ENCODE results near the gene FGF8.

FGF8 gene

DNA sequence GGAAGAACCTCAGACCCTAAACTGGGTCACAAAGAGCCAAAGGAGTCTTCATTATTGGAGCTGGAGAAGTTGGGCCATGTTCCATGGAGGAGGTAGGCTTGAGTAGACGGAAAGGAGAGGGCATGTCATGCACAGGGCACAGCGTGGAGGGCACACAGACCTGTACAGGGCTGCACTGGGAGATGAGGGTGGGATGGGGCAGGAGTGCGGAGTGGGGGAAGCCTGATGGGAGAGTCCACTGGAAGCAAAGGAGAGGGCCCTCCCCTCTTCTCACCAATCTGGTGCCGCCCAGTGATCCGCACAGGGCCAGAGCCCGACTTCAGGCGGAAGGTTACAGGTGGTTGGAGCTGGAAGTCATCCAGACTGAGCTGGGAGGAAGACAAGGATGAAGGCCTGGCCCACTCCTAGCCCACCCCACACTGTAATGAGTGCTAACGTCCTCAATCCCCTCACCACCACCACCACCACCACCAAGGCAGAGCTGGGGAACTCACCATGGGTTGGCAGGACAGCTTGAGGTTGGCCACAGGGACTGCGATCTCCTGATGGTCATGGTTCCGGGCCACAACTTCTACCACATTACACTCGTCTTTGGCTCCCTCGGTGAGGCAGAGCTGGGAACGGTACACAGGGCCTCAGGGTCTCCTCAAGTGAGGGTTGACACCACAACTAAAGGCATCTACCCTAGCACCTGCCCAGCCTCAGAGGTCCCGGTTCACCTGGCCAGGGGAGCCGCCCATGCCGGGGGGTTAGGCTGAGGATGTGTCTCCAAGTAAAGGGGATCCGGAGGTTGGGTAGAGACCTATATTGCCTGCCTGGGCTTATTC lies 6.3 kb upstream of the FGF8 start:
- no peak for DNase-seq (ENCODE audit: low spot score)

DNA sequence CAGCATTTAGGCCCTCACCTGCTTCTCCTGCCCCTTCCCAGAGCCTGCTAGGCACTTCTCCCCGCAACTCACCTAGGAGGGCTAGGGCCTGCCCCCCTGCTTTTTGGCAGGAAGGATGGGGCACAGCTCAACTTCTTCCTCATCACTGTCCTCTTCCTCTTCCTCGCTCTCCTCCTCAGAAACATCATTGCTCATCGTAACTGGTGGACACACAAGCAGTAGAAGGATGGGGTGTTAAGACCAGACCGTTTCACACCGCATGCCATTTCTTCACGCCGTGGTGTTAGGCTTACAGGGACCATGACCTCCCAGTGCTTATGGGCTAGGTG lies 5.7 kb upstream of the FGF8 start:
- DNase-seq (ENCODE audit: low spot score), result no peak

DNA sequence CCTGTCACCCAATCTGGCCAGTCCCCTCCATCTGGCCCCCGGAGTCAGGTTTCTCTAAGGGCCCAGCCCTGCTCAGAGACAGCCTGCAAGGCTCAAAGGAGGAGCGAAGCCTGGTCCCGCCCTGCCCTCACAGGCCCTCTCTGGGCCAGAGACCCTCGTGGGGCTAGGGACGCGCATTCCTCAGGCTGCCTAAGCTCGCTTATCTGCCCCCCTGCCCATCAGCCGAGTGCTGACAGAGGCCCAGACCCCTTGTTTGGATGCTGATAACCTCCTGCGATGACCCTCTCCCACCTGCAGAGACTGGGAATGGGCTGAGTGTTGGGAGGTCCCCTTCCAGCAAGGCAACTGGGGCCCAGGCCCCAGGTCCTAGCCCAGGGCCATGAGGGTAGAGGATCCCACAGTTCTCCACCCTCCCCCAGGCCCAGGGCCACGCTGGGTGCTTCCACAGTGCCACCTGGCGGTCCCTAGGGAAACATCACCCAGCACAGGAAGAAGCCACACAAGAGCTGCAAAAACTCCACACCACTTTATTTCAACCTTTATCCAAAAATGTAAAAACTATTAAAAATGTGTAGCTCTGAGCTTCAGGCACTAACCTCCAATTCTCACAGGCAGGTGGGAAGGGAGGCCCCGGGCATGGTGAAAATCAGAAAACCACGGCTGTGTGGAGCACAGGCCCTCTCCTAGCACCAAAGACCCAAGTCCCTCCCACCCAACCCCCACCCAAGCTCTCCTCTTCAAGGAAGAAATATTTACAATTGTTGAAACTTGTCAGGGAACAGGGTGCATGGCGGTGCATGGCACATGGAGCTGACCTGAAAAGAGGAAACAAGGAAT lies 5.1 kb upstream of the FGF8 start:
- peak; percentile 84 for DNase-seq (ENCODE audit: low spot score)

DNA sequence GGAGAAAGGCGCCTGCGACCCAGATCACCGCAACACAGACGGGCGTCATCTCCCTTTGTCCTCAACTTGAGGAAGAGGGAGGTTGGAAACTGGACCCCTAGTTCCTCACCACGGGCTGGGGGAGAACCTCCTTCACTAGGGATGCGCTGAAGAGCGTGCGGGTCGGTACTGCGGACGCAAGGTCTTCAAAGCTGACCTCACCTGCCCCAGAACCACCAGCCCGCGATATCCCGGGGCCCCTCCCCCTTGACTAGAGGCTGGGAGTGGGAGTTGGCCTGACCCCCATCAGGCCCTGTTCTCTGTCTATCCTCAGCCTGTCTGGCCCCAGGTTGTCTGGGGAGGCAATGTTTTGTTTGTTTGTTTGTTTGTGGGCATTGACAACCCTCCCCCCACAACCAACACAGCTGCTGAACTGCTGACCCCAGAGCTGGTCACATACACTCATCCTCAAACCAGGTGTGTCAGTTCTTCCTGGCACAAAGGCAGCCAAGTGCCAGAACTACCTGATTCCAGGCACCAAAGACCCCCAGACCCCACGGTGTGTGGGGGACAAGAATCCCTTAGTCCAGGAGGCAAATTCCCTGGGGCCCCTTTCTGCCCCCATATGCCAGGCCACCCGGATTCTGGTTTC lies 4.4 kb upstream of the FGF8 start:
- no peak for DNase-seq (ENCODE audit: low spot score)

DNA sequence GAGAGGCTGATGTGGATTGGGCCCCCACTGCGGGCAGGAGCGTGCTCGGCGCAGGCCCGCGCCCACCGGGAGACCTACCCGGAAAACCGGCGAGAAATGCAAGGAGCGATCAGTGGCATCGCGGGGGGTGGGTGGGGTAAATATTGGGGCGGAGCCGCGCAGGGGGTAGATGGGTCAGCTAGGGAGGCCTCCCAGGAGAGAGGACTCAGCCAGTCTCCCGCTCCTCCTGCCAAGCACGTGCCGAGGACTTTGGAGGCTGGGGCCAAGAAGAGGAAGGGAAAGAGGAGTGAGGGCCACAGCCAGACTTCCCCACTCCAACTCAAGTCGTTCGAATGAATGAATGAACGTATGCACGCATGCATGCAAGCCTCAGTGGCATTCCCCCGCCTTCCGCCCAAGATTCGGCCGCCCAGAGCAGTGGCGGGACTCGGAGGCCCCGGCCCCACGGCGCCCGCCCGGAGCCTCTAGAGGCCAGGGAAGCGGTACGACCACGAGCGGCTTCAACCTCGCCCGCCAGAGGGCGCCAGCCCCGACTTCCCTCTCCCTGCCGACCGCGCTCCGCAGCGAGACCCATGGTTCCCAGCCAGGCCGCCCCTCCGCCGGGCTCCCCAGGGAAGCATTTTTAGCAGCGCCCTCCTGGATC lies 3.8 kb upstream of the FGF8 start:
- DNase-seq (ENCODE audit: low spot score), result peak; percentile 53

DNA sequence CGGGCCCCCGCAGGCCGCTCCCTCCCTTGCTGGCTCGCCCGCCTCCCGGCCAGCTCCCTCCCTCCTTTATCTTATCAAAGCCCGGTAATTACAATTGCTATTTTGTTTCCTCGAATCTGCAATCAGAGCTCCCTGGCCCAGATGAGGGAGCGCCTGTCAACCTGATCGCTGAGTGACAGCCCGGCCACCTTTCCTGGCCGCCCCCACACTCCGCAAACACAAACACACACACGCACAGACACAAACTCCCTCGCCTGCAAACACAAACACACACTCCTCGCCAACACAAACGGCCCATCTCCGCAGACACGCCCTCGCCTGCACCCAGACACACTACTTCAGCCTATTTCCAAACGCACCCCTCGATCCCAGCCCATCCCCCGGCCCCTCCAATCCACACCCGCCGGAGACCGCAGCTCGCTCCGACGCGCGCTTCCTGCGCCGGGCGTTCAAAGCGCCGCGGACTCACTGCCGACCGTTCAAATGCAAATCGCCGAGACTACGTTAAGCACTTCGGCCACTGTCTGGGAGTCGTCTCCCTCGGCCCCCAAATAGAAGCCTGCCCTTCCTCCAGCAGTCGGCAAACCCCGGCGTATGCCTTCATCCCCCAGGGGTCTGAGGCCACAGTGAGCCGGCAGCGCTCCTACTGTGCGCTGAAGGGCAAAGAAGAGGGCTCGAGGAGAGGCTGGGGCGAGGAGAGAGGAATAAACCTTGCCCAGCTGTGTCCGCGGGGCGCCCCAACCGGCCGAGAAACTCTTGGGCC lies 3.0 kb upstream of the FGF8 start:
- no peak for DNase-seq (ENCODE audit: low spot score)

DNA sequence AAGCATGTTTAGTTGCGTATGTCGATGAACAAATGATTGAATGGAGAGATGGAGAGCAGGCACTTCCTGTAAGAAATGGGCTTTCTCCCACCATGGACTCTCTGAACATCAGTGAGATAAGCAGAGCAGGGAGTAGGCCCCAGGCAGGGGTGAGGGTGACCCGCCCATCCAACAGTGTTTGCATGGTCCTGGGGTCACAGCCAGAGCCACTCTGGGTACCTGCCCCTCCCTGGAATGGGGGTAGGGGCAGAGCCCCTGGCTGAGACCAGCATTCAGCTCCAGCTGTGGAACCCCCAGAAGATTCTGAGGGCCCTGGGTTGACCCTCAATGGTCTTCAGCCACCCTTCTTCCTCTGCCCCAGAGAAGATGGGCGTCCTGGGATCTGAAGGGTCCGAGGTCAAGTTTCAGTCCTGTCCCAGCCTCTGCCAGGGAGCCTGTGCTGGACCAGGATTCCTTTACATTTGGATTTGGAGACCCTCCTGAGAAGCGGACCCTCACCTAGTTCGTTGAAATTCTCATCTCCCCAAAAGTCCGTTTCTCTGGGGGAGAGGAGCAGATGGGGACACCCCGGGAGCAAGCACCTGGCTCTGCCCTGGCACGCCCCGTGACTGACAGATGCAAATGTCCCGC lies 2.4 kb upstream of the FGF8 start:
- DNase-seq (ENCODE audit: low spot score), result no peak

DNA sequence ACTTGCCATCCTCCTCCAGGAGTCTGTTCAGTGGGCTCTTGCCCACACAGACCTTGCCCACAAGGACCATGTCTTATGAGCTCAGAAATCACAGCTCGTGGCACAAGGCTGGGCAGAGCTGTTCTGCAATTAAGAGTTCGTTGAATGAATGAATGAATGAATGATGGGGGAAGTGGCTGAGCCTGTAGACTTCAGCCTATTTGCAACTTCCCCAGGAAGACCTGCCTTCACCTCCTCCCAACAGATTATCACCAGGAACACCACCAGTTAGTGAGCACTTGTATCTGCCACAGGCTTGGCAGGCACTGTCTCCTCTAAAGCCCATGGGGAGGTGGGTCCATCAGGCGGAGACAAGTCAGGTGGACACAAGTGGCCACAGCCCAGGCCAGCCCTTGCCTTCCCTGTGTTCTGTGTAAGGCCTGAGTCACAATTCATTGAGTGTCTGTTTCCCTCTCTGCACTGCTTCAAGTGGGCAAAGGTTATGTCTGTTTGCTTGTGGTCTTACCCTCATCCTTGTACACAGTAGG lies 1.8 kb upstream of the FGF8 start:
- no peak for DNase-seq (ENCODE audit: low spot score)

DNA sequence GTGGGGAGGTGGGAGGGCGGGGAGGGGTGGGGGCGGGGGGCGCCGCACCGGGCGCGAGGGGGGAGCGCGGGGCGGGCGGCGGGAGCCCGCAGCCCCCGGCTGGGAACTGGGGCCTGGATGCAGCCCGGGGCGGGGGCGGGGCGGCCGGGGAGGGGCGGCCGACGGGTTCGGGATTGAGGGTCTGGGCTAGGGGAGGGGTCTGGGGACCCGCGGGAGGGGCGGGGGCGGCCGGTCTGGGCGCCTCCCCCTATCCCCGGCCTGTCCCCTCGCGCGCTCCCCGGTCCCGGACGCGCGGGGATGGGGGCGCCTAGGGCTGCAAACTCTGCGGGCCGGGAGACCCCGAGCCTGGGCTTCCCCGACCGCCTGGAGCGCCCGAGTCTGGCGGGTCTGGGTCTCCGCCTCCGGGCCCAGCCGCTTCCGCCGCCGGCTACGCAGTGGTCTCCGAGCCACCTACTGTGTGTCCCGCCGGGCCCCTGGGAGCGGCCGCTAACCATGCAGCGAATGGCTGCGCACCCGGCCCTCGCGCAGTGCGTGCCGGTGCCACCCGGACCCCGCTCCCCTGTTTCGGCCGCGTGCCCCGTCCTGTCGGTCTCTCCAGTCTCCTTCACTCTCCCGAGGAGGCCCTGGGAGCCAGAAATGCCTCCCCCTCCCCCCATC lies 375 bp upstream of the FGF8 start:
- DNase-seq (ENCODE audit: low spot score), result no peak

DNA sequence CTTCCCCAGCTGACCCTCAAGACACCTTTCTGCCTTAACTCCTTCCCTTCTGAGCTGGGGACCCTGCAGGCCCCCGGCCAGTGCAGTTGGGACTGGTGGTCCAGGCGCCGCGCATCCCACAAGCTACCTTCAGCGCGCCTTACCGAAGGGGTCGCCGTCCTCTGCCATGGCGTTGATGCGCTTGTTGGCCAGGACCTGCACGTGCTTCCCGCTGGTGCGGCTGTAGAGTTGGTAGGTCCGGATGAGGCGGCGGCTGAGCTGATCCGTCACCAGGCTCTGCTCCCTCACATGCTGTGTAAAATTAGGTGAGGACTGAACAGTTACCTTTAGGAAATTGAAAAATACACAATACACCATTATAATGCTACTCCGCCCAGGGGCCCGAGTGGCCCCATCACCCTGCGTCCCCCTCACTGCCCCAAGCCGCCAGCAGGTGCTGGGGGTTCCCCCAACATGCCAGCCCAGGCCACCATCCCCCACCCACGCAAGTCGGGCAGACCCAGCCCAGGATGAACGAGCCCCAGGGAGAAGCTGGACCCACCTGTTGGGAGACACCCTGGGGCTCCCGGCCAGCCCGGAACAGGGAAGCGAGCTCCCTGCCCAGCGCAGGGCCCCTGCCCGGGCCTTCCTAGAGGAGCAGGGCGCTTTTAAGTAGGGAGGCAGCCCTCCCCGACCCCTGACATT lies 1.2 kb downstream of the FGF8 start:
- no peak for DNase-seq (ENCODE audit: low spot score)

DNA sequence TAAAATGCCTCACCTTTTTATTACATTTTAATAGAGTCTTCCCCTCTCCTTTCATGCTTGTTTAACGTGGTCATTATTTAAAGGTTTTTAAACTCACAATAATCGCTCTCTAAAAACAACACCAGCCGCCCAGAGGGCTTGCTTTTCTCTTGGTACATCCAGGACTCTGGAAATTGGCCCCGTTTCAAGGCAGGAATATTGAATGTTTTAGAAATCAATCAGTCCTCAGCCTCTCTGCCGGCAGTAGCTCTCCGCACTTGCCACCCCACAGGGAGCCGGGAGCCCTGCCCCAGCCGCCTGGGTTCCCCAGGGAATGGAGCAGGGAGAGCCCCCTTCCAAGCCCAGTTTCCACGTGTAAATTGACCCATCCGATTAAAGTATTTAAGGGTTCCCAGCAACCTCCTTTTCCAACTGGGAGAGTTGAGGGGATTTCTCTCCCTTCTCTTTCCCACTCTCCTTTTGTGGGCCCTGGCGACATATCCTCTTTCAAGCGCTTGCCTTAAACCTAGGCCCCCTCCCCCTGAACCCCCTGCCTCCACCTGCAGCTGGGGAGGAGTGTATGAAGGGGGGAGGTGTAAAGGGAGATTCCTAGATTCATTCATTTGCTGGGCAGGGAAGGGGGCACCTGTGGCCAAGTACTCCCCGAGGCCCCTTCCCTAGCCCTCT lies 1.9 kb downstream of the FGF8 start:
- DNase-seq (ENCODE audit: low spot score), result no peak

DNA sequence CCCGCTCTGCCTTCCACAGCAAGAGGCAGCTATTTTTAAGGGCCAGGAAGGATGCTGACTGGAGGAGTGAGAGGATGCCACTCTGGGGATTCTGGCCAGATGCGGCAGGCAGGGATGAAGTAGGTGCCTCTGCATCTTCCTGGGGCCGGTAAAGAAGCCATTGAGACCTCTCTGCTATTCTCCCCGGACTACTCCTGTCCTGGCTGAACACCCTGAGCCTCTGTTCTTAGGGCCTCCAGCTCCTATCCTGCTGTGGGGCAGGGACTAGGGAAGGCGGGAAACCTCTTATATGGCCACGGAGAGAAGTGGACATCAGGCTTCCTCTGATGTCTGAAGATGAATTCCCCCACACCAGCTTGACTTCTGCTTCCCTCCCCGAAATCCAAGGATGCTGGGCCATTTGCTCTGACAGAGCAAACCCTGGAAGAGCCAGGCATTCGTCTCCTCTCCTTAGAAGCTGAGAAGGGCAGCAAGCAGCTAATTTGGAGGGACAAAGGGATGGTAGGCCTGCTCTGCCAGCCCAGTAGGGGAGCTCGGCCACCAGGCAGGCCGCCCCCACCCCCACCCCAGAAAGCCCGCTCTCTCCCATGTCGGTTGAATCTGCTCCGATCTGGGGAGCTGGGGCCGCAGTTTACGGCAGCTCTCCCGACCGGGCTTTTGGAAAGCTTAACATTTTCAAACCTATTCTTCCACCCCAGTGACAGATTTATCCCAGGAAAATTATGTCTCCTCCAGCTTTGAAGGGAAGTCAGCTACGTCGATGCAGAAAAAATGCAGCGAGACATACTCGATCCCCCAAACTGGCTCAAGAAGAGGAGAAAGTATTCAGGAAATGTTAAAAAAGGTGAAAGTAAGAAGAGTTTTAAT lies 2.8 kb downstream of the FGF8 start:
- no peak for DNase-seq (ENCODE audit: low spot score)

DNA sequence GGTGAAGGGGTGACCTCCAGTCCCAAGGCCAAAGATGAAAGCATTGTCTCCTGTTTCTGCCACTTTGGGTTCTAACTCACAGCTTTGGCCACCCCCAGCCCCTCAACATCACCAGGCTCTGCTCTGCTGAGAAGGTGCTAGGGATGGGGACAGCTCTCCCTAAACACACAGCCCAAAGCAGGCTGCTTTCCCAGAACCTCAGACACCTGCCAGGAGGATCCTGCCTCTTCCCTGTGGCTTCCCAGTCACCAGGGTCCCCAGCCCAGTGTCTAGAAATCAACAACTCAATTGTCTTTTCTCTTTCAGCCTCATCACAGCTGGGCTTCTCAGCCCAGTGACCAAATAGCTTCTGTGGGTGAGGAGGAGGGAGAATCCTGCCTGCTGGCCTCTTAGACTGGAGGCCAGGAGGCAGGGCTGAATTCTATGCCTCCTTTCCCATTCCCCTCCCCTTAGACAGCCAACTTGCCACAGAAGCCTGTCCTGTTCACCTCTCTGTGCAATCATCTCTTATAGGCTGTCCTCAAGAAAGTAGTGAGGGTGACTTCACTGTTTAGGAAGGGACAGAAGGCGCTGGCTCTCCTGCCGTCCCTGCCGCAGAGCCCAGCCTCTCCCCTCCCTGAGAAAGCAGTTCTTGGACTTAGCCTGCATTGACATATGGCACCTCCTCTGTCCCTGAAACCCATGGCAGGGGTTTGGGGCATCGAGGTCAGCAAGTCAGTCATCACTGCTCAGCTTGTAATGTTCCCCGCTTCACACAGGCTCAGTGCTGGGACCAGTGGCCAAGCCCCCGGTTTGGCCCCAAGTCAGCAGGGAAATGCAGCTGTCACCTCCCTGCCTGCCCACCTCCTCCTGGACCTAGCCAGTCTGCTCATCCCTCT lies 3.7 kb downstream of the FGF8 start:
- no peak for DNase-seq (ENCODE audit: low spot score)

DNA sequence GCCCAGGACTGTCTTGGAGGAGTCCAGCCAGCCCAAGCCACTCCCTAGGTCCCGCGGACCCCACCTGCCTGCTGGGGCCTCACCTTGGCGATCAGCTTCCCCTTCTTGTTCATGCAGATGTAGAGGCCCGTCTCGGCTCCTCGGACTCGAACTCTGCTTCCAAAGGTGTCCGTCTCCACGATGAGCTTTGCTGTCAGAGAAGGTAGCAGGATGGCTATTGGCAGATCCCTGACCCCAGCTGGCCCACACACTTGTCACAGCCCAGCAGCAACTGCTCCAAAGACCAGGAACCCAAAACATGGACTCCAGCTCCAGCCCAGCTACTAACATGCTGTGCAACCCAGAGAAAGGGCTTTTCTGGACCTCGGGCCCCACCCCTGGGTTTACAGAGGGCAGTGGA lies 4.5 kb downstream of the FGF8 start:
- no peak for DNase-seq (ENCODE audit: low spot score)

DNA sequence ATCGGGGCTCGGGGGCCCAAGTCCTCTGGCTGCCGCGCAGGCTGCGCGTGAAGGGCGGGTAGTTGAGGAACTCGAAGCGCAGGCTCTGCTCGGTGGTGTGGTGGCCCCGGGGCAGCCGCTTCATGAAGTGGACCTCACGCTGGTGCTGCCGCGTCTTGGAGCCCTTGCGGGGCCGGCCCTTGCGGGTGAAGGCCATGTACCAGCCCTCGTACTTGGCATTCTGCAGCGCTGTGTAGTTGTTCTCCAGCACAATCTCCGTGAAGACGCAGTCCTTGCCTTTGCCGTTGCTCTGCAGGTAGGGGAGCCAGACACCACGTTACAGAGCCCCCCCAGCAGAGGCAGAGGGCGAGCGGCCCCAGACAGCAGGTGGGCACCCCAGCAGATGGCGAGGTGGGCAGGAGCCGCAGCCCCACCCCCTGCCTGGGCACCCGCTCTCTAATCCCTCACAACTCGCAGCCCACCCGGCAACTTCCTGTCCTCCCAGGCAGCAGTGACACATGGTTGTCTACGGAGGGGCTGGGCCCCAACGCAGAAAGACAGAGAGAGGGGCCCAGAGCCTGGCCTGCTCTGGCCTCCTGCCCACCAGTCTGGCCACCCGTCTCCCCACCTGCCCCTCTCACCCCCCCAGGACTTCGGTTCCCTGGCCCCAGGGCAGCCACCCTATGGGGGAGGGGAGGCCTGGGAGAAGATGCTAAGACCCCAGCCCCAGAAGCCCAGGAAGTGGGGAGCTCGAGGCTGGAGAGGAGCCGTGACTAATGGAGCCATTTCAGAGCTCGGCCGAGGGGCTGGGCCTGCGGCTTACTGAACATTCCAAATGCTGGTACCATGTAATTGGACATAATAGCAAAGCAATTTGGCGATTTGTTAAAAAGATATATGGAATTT lies 5.3 kb downstream of the FGF8 start:
- no peak for DNase-seq (ENCODE audit: low spot score)

DNA sequence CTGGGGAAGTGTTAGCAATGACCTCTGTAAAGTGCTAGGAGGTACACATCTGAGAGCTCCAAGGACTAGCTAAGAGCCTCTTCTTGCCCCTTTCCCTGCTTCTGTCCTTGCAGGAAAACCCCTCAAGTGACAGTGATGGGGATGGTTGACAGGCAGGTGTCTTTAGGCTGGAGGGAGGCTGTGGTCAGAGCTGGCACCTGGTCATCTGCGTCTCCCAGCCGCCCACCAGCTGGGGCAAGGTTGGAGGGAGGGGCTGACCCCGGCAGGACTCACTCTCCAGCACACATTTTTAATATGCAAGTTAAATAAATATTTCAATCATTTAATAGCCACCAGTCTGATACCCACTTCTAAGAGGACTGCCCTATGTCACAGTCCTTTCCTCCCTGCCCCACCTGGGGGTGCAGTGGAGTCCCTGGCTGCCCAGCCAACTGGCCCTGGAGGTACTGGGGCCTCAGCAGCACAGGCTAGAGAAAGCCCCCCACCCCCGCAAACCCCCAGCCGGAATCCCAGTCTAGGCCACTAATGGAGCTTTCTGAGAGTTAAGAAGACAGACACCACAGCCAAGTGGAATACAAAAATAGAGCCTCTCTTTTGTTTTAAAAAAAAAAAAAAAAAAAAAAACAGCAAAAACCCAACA lies 6.3 kb downstream of the FGF8 start:
- DNase-seq (ENCODE audit: low spot score), result no peak
